HCT116 (cell line): ENCODE results near the gene MSI2. TPM values are rescaled to one million over a fixed set of nuclear protein-coding genes. Genes with fewer than 3 reads are reported as not detected.

ENCODE experiments used
- ATAC-seq: fragments of 200-7000 bp; cut with Tn5 transposase; 2 replicates; pipeline ENCODE4 v1.9.1; 2020; ENCODE audit warnings: mild to moderate bottlenecking, moderate library complexity
- BruUV-seq: library from RNA; stranded (reverse); fragments of 400-500 nt; replicated peaks from 2 replicates; lab custom pipeline; 2021; lab: Mats Ljungman, UMichigan
- CTCF ChIA-PET: fragments of 300-600 bp; sonication (Branson Sonifier 250); formaldehyde crosslinking; loops from one replicate; lab custom pipeline; 2021; ENCODE audit warnings: antibody characterized with exemption; lab: Charles Lee
- POLR2A ChIA-PET: fragments of 300-600, 350-600 bp; sonication (Branson Sonifier 250); formaldehyde crosslinking; loops from one replicate; lab custom pipeline; 2021; ENCODE audit warnings: antibody characterized with exemption; lab: Charles Lee
- RAD21 ChIA-PET, 2 experiments: fragments of 300-600 bp; sonication (Branson Sonifier 250); formaldehyde crosslinking; loops; one replicate each; lab custom pipeline; 2023; ENCODE audit warnings: low total read pairs in 2 of 2; ENCODE audit not compliant: uncharacterized antibody in 2 of 2, unreplicated experiment in 2 of 2, low non-redundant PET in 1 of 2; lab: Charles Lee
- DNase-seq: peaks from one replicate; pipeline ENCODE4 v3.0.0-alpha.2; 2010; ENCODE audit warnings: low read depth, low spot score
- H2AFZ ChIP-seq: fragments of 200-600 bp; shearing (Covaris generic), sonication (generic); 2 replicates; pipeline ENCODE4 v1.6.1; 2017; ENCODE audit warnings: low read depth, mixed run types, mixed read lengths, antibody characterized with exemption, low read length; ENCODE audit not compliant: poor library complexity, severe bottlenecking
- H3K27ac ChIP-seq: 2 replicates; pipeline ENCODE4 v1.5.1; 2012; ENCODE audit warnings: low read depth, low read length
- H3K27me3 ChIP-seq: fragments of 200-600 bp; sonication (generic); 2 replicates; pipeline ENCODE4 v1.6.1; 2016; ENCODE audit warnings: mixed run types, low read length, mixed read lengths; ENCODE audit not compliant: insufficient read depth
- H3K36me3 ChIP-seq, 2 experiments: fragments of 200-500 bp in 1 of 2; fragments of 200-600 bp in 1 of 2; sonication (Bioruptor generic) in 1 of 2; sonication (generic) in 1 of 2; 2 replicates each; pipeline versions ENCODE4 v1.5.1 to v1.6.1; 2014 to 2016; ENCODE audit warnings: low read length in 2 of 2, inconsistent platforms in 1 of 2, mixed read lengths in 1 of 2, mixed run types in 1 of 2; ENCODE audit not compliant: insufficient read depth in 2 of 2, control insufficient read depth in 1 of 2
- H3K4me1 ChIP-seq, 2 experiments: fragments of 200-600 bp in 1 of 2; sonication (generic) in 1 of 2; 2 replicates each; pipeline versions ENCODE4 v1.5.1 to v1.6.1; 2012 to 2017; ENCODE audit warnings: low read length in 2 of 2, inconsistent platforms in 1 of 2, mild to moderate bottlenecking in 1 of 2, mixed read lengths in 1 of 2, mixed run types in 1 of 2, moderate library complexity in 1 of 2; ENCODE audit not compliant: insufficient read depth in 2 of 2, control insufficient read depth in 1 of 2
- H3K4me2 ChIP-seq: fragments of 200-600 bp; sonication (generic); 2 replicates; pipeline ENCODE4 v1.6.1; 2017; ENCODE audit warnings: mixed run types, low read length, mixed read lengths
- H3K4me3 ChIP-seq, 2 experiments: fragments of 200-600 bp in 1 of 2; sonication (generic) in 1 of 2; replicated peaks in 1 of 2; 2 replicates each; pipeline ENCODE4 v1.5.1; 2011 to 2016; ENCODE audit warnings: low read length in 2 of 2, control low read depth in 1 of 2, low read depth in 1 of 2, mild to moderate bottlenecking in 1 of 2, mixed read lengths in 1 of 2, mixed run types in 1 of 2
- H3K79me2 ChIP-seq: fragments of 200-600 bp; sonication (generic); 2 replicates; pipeline ENCODE4 v1.6.1; 2017; ENCODE audit warnings: mild to moderate bottlenecking, mixed run types, low read length, moderate library complexity, mixed read lengths; ENCODE audit not compliant: insufficient read depth
- H3K9ac ChIP-seq: fragments of 200-600 bp; sonication (generic); 2 replicates; pipeline ENCODE4 v1.6.1; 2016; ENCODE audit warnings: low read length, mixed read lengths
- H3K9me2 ChIP-seq: fragments of 200-600 bp; sonication (generic), shearing (Covaris generic); 2 replicates; pipeline ENCODE4 v1.6.1; 2017; ENCODE audit warnings: mixed run types, mild to moderate bottlenecking, moderate library complexity; ENCODE audit not compliant: insufficient read depth
- H3K9me3 ChIP-seq, 2 experiments: fragments of 200-500 bp in 1 of 2; fragments of 200-600 bp in 1 of 2; sonication (Bioruptor generic) in 1 of 2; sonication (generic) in 1 of 2; 2 replicates each; pipeline ENCODE4 v1.6.1; 2014 to 2017; ENCODE audit warnings: low read length in 2 of 2, mixed read lengths in 2 of 2, inconsistent platforms in 1 of 2, low read depth in 1 of 2, mild to moderate bottlenecking in 1 of 2, mixed run types in 1 of 2, moderate library complexity in 1 of 2; ENCODE audit not compliant: control insufficient read depth in 1 of 2, insufficient read depth in 1 of 2
- H4K20me1 ChIP-seq: fragments of 200-600 bp; sonication (generic), shearing (Covaris generic); 2 replicates; pipeline ENCODE4 v1.6.1; 2017; ENCODE audit warnings: mixed run types, mild to moderate bottlenecking, moderate library complexity; ENCODE audit not compliant: insufficient read depth
- CBX3 ChIP-seq: IDR thresholded peaks from 2 replicates; pipeline ENCODE4 v1.6.1; 2012; ENCODE audit warnings: low read depth
- CEBPB ChIP-seq: IDR thresholded peaks from 2 replicates; pipeline ENCODE4 v1.6.1; 2012; ENCODE audit warnings: low read depth
- CTCF ChIP-seq, 3 experiments: fragments of 200-600 bp in 1 of 3; sonication (generic) in 1 of 3; IDR thresholded peaks in 2 of 3; conservative IDR thresholded peaks in 1 of 3; 2 replicates each; pipeline ENCODE4 v1.5.1; 2012 to 2017; ENCODE audit warnings: low read depth in 2 of 3, low read length in 2 of 3, antibody characterized with exemption in 1 of 3, borderline replicate concordance in 1 of 3, control low read depth in 1 of 3, mild to moderate bottlenecking in 1 of 3, mixed read lengths in 1 of 3, mixed run types in 1 of 3, moderate library complexity in 1 of 3; ENCODE audit not compliant: insufficient read depth in 1 of 3
- EGR1 ChIP-seq: IDR thresholded peaks from 2 replicates; pipeline ENCODE4 v1.6.1; 2012; ENCODE audit warnings: low read depth
- EZH2 ChIP-seq: fragments of 200-600 bp; sonication (generic); IDR thresholded peaks from 2 replicates; pipeline ENCODE4 v1.6.1; 2017; ENCODE audit warnings: antibody characterized with exemption, mixed run types
- EZH2phosphoT487 ChIP-seq: fragments of 200-600 bp; IDR thresholded peaks from 2 replicates; pipeline ENCODE4 v1.6.1; 2018; ENCODE audit warnings: antibody characterized with exemption, borderline replicate concordance
- FOSL1 ChIP-seq: IDR thresholded peaks from 2 replicates; pipeline ENCODE4 v1.6.1; 2012; ENCODE audit warnings: low read depth
- MAX ChIP-seq: IDR thresholded peaks from 2 replicates; pipeline ENCODE4 v1.6.1; 2012
- POLR2A ChIP-seq: IDR thresholded peaks from 2 replicates; pipeline ENCODE4 v1.7.0; 2011; ENCODE audit warnings: borderline replicate concordance; ENCODE audit not compliant: insufficient read depth, insufficient read length; ENCODE audit errors: extremely low read depth
- REST ChIP-seq: IDR thresholded peaks from 2 replicates; pipeline ENCODE4 v1.6.1; 2012; ENCODE audit warnings: low read depth
- SIN3A ChIP-seq: IDR thresholded peaks from 2 replicates; pipeline ENCODE4 v1.6.1; 2012; ENCODE audit warnings: low read depth
- SRF ChIP-seq: IDR thresholded peaks from 2 replicates; pipeline ENCODE4 v1.6.1; 2012; ENCODE audit warnings: low read depth
- YY1 ChIP-seq: IDR thresholded peaks from 2 replicates; pipeline ENCODE4 v1.6.1; 2011; ENCODE audit warnings: low read length, low read depth, moderate library complexity, mild to moderate bottlenecking; ENCODE audit not compliant: insufficient replicate concordance; ENCODE audit errors: extremely low read depth
- ZBTB33 ChIP-seq: IDR thresholded peaks from 2 replicates; pipeline ENCODE4 v1.6.1; 2011; ENCODE audit warnings: mild to moderate bottlenecking, low read length, moderate library complexity; ENCODE audit not compliant: insufficient replicate concordance; ENCODE audit errors: extremely low read depth
- ZFX ChIP-seq: fragments of 450-650 bp; IDR thresholded peaks from 2 replicates; pipeline ENCODE4 v1.6.1; 2017
- intact Hi-C: fragments of 100-400 bp; cut with micrococcal nuclease; formaldehyde crosslinking; loops from 2 replicates; pipeline ENCODE4 v1.10.0; 2022
- total RNA-seq: library from RNA; stranded (reverse); gene quantifications from one replicate; pipeline ENCODE4 v1.2.1, GENCODE V29; 2021; ENCODE audit not compliant: unreplicated experiment

Gene MSI2
- total RNA-seq, 1 experiment from 2014 or later, result 137 TPM

- Histone ChIP-seq H4K20me1 (no peaks in the 10 kb centered on the region), H3K9me2 (no peaks in the 10 kb centered on the region), H3K27ac (no peak overlapping the region), H3K27me3 (no peaks in the 10 kb centered on the region), H3K79me2 (no peaks in the 10 kb centered on the region), H3K36me3 (no peaks in the 10 kb centered on the region), H3K4me2 (no peak overlapping the region), H3K4me1 (peaks cover 17 to 22% of the 10 kb centered on the region in 2 experiments), H3K9ac (no peak overlapping the region), H2AFZ (no peak overlapping the region), H3K4me3 (no peak overlapping the region), H3K9me3 (no peaks in the 10 kb centered on the region)
- no peak for ATAC-seq
- intact Hi-C loops, result no loop called here
- no peak for TF ChIP-seq MAX
- no peak for TF ChIP-seq ZBTB33
- no peak for TF ChIP-seq REST
- TF ChIP-seq POLR2A, result no peak
- no peak for TF ChIP-seq FOSL1
- TF ChIP-seq CEBPB, result no peak
- TF ChIP-seq YY1, result no peak
- TF ChIP-seq CTCF (IDR thresholded peaks at IDR 0.05 in 2 of 3, conservative IDR thresholded peaks at IDR 0.05 in 1 of 3; ENCODE audit: borderline replicate concordance in 1 of 3, insufficient read depth in 1 of 3, low read depth in 2 of 3, low read length in 2 of 3), result no peak
- TF ChIP-seq SIN3A, result no peak
- TF ChIP-seq EZH2phosphoT487, result no peak
- no peak for TF ChIP-seq SRF
- TF ChIP-seq CBX3, result no peak
- no peak for TF ChIP-seq ZFX
- no peak for TF ChIP-seq EZH2
- no peak for TF ChIP-seq EGR1
- ChIA-PET CTCF (no interaction called here), POLR2A (no interaction called here), RAD21 (interaction anchor here in 1 of 2 experiments (0.5 kb wide), 1 partner anchor 10 kb away, joined by 5 read pairs; no protein-coding TSS in a partner anchor)
- DNase-seq, result no peak
- no TSS peak for BruUV-seq
Measured at GRCh38 chr17:57539529-57540301, 283.4 kb downstream of the MSI2 start.
